Smooth muscle cell (in vitro differentiated cells): Measurements from ENCODE around the gene FTO. TPM values are rescaled to one million over a fixed set of nuclear protein-coding genes. Genes with fewer than 3 reads are reported as not detected.

Source experiments
- DNase-seq: peaks from one replicate; lab custom pipeline; 2025; ENCODE audit not compliant: unreplicated experiment; lab: John Stamatoyannopoulos, UW
- H2AFZ ChIP-seq: fragments of 200-600 bp; sonication (generic); 2 replicates; pipeline ENCODE4 v1.6.0; 2016; ENCODE audit warnings: antibody characterized with exemption, low read depth, mild to moderate bottlenecking
- H3F3A ChIP-seq: fragments of 200-600 bp; sonication (generic); 2 replicates; pipeline ENCODE4 v1.6.0; 2017; ENCODE audit warnings: antibody characterized with exemption, low read depth
- H3K27ac ChIP-seq: fragments of 200-600 bp; sonication (generic); 2 replicates; pipeline ENCODE4 v1.5.1; 2016; ENCODE audit warnings: low read depth, mild to moderate bottlenecking
- H3K27me3 ChIP-seq: fragments of 200-600 bp; sonication (generic); 2 replicates; pipeline ENCODE4 v1.6.1; 2016; ENCODE audit warnings: low read depth, mild to moderate bottlenecking
- H3K36me3 ChIP-seq: fragments of 200-600 bp; sonication (generic); 2 replicates; pipeline ENCODE4 v1.5.1; 2016; ENCODE audit warnings: low read depth
- H3K4me1 ChIP-seq: fragments of 200-600 bp; sonication (generic); 2 replicates; pipeline ENCODE4 v1.5.1; 2016; ENCODE audit warnings: low read depth
- H3K4me2 ChIP-seq: fragments of 200-600 bp; sonication (generic); 2 replicates; pipeline ENCODE4 v1.6.0; 2016; ENCODE audit warnings: mild to moderate bottlenecking
- H3K4me3 ChIP-seq: fragments of 200-600 bp; sonication (generic); 2 replicates; pipeline ENCODE4 v1.5.1; 2016; ENCODE audit warnings: mild to moderate bottlenecking
- H3K79me2 ChIP-seq: fragments of 200-600 bp; sonication (generic); 2 replicates; pipeline ENCODE4 v1.6.0; 2016; ENCODE audit warnings: low read depth, mild to moderate bottlenecking
- H3K9ac ChIP-seq: fragments of 200-600 bp; sonication (generic); 2 replicates; pipeline ENCODE4 v1.6.0; 2016; ENCODE audit warnings: low read depth
- H3K9me3 ChIP-seq: fragments of 200-600 bp; sonication (generic); replicated peaks from 2 replicates; pipeline ENCODE4 v1.5.1; 2016; ENCODE audit warnings: low read depth
- H4K20me1 ChIP-seq: fragments of 200-600 bp; sonication (generic); 2 replicates; pipeline ENCODE4 v1.6.0; 2016; ENCODE audit warnings: low read depth
- whole genome bisulfite sequencing: methylation state at CpG from one replicate; pipeline ENCODE4 v1.1.7; 2016; ENCODE audit warnings: low lambda C conversion rate; 5-methylcytosine and 5-hydroxymethylcytosine counted together
- polyA plus RNA-seq: library from polyadenylated mRNA; unstranded; fragments of >200 nt; fragmentation: Nextera tagmentation; extraction: Ambion mirVana; gene quantifications from 2 replicates; pipeline ENCODE4 v1.2.1, GENCODE V29; 2016
- total RNA-seq: library from RNA; depleted of rRNA; stranded (reverse); fragments of >200 nt; gene quantifications from 2 replicates; pipeline ENCODE4 v1.2.3, GENCODE V29; 2014
- TF ChIP-seq, protein P1 (sequence below): fragments of 200-600 bp; sonication (generic); IDR thresholded peaks from 2 replicates; pipeline ENCODE4 v1.5.1; 2017; ENCODE audit warnings: borderline replicate concordance, mild to moderate bottlenecking, antibody characterized with exemption; ENCODE audit not compliant: insufficient read depth, poor library complexity, severe bottlenecking

The FTO gene
- total and polyA plus RNA-seq, 2 experiments from 2014 or later = 81.1 to 89.9 TPM

- H3K4me3 ChIP-seq = no peak overlapping the region
- H4K20me1 ChIP-seq = no peaks in the 10 kb centered on the region
- H3K36me3 ChIP-seq = no peaks in the 10 kb centered on the region
- no peaks in the 10 kb centered on the region for H3K27me3 ChIP-seq
- no peaks in the 10 kb centered on the region for H3F3A ChIP-seq
- no peak overlapping the region for H3K4me2 ChIP-seq
- 89% methylated on average over 3 of the region's 3 CpGs for WGBS
- H3K4me1 ChIP-seq = peaks cover 2% of the 10 kb centered on the region
- H3K9ac ChIP-seq = no peak overlapping the region
- TF ChIP-seq, protein P1, sequence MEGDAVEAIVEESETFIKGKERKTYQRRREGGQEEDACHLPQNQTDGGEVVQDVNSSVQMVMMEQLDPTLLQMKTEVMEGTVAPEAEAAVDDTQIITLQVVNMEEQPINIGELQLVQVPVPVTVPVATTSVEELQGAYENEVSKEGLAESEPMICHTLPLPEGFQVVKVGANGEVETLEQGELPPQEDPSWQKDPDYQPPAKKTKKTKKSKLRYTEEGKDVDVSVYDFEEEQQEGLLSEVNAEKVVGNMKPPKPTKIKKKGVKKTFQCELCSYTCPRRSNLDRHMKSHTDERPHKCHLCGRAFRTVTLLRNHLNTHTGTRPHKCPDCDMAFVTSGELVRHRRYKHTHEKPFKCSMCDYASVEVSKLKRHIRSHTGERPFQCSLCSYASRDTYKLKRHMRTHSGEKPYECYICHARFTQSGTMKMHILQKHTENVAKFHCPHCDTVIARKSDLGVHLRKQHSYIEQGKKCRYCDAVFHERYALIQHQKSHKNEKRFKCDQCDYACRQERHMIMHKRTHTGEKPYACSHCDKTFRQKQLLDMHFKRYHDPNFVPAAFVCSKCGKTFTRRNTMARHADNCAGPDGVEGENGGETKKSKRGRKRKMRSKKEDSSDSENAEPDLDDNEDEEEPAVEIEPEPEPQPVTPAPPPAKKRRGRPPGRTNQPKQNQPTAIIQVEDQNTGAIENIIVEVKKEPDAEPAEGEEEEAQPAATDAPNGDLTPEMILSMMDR = no peak
- no peaks in the 10 kb centered on the region for H3K9me3 ChIP-seq
- no peak overlapping the region for H2AFZ ChIP-seq
- no peaks in the 10 kb centered on the region for H3K79me2 ChIP-seq
- no peak overlapping the region for H3K27ac ChIP-seq
- no peak for DNase-seq
Measured at GRCh38 chr16:53982631-53983042, 278.7 kb downstream of the FTO start.

DNA sequence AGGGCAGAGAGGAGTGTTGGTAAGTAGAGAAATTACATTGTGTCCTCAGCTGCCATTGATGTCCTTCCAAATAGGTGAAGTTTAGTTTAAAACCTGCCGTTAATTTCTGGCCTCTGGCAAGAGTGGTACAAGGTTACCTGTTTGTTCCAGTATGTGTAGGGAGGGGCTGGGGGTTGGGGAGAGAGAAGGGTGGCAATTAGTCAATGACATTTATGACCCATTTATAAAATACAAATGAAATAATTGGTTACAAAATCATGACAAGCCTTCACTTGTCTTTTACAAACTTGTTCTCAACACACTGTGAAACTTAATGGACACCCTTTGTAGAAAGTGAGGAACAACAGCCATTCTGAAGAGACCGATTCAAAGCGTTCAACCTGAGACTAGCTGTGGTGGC lies 281.0 kb downstream of the FTO start:
- no peak overlapping the region for H3K4me3 ChIP-seq
- no peaks in the 10 kb centered on the region for H3K9me3 ChIP-seq
- no peaks in the 10 kb centered on the region for H3F3A ChIP-seq
- peaks cover 2% of the 10 kb centered on the region for H3K4me1 ChIP-seq
- H3K9ac ChIP-seq = no peak overlapping the region
- peak overlapping the region; percentile 45 for H3K27ac ChIP-seq
- H2AFZ ChIP-seq = no peak overlapping the region
- no peaks in the 10 kb centered on the region for H4K20me1 ChIP-seq
- no peak overlapping the region for H3K4me2 ChIP-seq
- TF ChIP-seq, protein P1 = no peak
- DNase-seq = no peak
- no peaks in the 10 kb centered on the region for H3K27me3 ChIP-seq
- H3K79me2 ChIP-seq = no peaks in the 10 kb centered on the region
- WGBS = 83% methylated on average over 3 of the region's 3 CpGs
- no peaks in the 10 kb centered on the region for H3K36me3 ChIP-seq

DNA sequence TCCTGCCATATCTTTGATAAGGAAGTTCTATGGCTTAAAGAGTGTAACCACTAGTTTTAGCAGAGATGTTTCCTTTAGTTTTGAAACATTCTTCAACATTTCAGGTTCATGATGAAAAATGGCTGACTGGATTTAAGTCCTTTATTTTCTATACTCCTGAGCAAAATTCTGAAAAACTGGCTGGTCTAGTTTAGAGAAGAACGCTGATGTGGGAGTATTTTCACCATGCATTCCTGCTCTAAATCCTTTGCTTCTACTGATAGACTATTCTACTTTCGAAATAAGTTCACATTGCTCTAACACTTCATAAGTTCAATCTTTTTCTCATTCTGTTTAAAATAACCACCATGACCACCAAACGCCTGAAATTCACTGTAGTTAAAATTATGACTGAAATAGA lies 281.9 kb downstream of the FTO start:
- TF ChIP-seq, protein P1 = no peak
- H3K79me2 ChIP-seq = no peaks in the 10 kb centered on the region
- H2AFZ ChIP-seq = no peak overlapping the region
- H3K36me3 ChIP-seq = no peaks in the 10 kb centered on the region
- no peaks in the 10 kb centered on the region for H4K20me1 ChIP-seq
- H3F3A ChIP-seq = no peaks in the 10 kb centered on the region
- H3K9ac ChIP-seq = no peak overlapping the region
- DNase-seq = no peak
- 53% methylated on average over 3 of the region's 3 CpGs for WGBS
- peaks cover 3% of the 10 kb centered on the region for H3K4me1 ChIP-seq
- H3K4me2 ChIP-seq = peak overlapping the region; percentile 24
- no peaks in the 10 kb centered on the region for H3K27me3 ChIP-seq
- peak overlapping the region; percentile 45 for H3K27ac ChIP-seq
- H3K4me3 ChIP-seq = no peak overlapping the region
- H3K9me3 ChIP-seq = no peaks in the 10 kb centered on the region

DNA sequence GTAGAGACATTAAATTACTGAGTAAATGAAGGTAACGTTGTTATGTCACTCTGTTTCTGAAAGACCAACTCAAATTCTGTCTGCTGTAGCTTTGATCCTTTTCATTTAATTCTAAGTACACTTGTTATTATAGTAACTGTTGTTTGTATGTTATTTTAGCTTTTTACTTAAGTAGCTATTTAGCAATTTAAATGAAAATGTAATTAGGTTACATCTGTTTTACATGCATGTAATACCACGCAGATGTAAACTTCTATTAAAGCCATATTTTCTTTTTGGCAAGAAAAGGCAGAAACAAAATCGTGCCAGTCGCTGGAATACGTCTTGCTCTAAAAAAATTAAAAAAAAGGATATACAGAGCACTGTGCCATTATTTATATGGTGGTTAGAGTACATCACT lies 282.8 kb downstream of the FTO start:
- WGBS = 95% methylated on average over 5 of the region's 5 CpGs
- peaks cover 13% of the 10 kb centered on the region for H3K4me1 ChIP-seq
- TF ChIP-seq, protein P1 = no peak

More for the DNA sequence above, 282.8 kb downstream of the FTO start:
- H3K27me3 ChIP-seq = no peaks in the 10 kb centered on the region
- no peak overlapping the region for H3K27ac ChIP-seq
- no peak overlapping the region for H3K4me3 ChIP-seq
- no peak overlapping the region for H3K9ac ChIP-seq
- no peak overlapping the region for H3K4me2 ChIP-seq
- no peaks in the 10 kb centered on the region for H4K20me1 ChIP-seq
- no peaks in the 10 kb centered on the region for H3K36me3 ChIP-seq
- no peaks in the 10 kb centered on the region for H3K9me3 ChIP-seq
- H3F3A ChIP-seq = no peaks in the 10 kb centered on the region
- no peaks in the 10 kb centered on the region for H3K79me2 ChIP-seq
- H2AFZ ChIP-seq = no peak overlapping the region
- DNase-seq = no peak
